ENCODE measurements around the gene TNFSF9.

DNA sequence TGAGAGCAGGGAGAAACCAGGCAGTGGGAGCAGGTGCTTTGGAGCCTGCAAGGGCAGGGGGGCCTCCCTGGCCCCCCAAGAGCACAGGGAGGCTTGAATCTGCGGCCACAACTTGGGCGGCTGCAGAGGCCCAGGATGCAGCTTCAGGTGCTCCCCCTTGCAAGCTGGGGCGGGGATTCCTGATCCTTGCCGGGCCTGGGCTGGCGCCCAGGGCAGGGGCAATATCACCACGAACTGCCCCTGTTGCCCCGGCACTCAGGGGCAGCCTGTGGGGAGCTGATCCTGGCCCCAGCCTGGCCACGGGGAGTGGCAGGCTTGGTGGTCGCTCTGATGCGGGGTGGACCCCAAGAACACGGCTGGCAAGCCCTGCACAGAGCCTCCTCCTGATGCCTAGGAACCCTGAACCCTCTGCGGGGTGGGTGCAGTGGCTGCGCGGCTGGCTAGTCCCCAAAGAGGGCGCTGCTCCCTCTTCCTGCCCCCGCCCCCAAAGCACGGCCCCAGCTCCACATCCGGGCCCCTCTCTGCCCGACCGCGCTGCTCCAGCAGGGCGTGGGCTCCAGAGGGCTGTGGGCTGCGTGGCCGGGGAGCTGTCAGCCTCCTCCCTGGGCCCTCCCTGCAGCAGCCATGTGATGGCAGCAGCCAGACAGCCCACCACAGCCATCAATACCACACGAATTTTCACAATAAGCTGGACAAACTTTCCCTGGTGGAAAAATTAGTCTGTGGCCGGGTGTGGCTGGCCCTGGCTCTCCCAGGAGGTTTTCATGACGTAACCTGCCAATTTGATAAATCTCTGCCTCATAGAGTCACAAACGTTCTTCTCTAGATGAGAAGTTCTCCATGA lies 21.0 kb downstream of the TNFSF9 start:
- TF ChIP-seq, protein P1, sequence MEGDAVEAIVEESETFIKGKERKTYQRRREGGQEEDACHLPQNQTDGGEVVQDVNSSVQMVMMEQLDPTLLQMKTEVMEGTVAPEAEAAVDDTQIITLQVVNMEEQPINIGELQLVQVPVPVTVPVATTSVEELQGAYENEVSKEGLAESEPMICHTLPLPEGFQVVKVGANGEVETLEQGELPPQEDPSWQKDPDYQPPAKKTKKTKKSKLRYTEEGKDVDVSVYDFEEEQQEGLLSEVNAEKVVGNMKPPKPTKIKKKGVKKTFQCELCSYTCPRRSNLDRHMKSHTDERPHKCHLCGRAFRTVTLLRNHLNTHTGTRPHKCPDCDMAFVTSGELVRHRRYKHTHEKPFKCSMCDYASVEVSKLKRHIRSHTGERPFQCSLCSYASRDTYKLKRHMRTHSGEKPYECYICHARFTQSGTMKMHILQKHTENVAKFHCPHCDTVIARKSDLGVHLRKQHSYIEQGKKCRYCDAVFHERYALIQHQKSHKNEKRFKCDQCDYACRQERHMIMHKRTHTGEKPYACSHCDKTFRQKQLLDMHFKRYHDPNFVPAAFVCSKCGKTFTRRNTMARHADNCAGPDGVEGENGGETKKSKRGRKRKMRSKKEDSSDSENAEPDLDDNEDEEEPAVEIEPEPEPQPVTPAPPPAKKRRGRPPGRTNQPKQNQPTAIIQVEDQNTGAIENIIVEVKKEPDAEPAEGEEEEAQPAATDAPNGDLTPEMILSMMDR (IDR thresholded peaks at IDR 0.05; ENCODE audit: insufficient read depth, low read depth, low read length), result no peak
- TF ChIP-seq EZH2 (IDR thresholded peaks at IDR 0.05; ENCODE audit: insufficient read depth, low read length), result no peak
